HG03196 (cell line): ENCODE data around the gene RAPGEF1.

ENCODE experiments used
- ATAC-seq: cut with Tn5 transposase; IDR thresholded peaks from one replicate; pipeline ENCODE4 v1.9.1; 2021; ENCODE audit not compliant: unreplicated experiment

RAPGEF1 gene

DNA sequence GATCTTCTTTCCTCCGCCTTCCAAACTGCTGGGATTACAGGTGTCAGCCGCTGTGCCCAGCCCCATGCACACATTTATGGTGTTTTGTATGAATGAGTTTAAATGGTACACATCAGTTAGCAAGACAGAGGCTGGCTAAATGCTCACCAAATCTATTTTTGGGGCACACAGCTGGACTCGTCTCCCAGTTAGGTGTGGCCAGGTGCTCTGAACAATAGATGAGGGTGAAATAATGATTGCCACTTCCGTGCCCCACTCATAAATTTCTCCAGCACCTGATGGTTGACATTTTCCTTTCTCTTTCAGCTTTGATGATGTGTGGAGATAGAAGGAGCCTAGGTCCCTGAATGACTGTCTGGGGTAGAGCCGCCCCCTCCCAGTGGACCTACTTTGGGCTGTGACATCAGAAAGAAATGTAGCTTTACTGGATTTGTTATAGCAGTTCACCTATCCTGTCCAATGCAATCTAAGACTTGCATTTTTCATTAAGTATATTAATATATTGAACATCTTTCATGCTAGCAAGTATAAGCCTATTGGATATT lies 8.6 kb upstream of the RAPGEF1 start:
- no peak for ATAC-seq

DNA sequence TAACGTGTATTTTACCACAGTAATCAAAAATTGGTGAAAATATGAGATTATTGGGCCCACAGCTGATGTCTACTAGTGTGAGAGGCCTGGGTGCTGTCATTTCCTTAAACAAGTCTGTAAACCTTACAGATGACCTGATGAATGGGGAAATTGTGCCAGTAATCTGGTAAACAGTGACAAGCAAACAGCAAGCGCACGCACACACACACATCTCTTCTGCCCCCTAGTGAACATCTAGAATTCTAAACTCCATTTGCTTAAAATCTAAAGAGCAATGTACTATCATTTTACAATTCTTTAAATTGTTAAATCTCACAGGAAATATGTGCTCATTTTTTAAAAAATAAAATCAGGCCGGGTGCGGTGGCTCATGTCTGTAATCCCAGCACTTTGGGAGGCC lies 7.5 kb upstream of the RAPGEF1 start:
- no peak for ATAC-seq

DNA sequence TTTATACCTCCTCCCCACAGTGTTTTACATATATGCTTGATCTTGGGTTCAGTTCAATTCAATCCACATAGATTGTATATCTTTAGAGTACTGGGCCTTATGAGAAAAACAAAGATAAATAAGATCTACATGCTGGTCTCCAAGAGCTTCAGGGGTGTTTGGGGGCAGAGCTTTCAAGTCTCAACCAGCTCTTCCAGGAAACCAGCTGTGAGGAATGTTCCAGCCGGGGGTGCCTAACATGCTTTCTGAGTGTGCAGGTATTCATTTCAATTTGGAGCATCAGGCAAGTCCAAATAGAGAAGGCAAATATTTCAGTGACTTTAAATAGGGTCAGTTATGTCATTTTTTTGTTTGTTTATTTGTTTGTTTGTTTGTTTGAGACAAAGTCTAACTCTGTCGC lies 5.7 kb upstream of the RAPGEF1 start:
- no peak for ATAC-seq

DNA sequence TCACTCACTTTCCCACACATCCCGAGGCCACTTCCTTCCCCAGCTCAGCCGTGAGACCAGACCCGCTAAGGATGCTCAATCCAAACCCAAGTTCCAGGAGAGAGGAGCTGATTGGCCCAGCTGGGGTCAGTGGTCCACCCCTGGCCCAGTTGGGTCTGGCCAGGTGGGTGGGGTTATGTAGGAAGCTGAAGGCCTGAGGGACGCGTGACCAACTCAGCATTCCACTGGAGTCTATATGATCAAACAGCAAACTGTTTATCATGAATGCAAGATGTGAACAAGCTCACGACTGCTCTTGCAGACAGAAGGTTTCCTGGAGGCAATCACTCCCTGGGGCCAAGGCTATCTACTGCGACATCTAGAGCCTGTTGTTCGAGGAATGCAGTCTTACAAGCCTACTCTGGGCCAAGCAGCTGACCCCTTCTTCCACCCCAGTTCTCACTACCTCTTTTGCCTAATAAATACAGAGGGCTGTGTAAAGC lies 4.9 kb upstream of the RAPGEF1 start:
- ATAC-seq, result no peak

DNA sequence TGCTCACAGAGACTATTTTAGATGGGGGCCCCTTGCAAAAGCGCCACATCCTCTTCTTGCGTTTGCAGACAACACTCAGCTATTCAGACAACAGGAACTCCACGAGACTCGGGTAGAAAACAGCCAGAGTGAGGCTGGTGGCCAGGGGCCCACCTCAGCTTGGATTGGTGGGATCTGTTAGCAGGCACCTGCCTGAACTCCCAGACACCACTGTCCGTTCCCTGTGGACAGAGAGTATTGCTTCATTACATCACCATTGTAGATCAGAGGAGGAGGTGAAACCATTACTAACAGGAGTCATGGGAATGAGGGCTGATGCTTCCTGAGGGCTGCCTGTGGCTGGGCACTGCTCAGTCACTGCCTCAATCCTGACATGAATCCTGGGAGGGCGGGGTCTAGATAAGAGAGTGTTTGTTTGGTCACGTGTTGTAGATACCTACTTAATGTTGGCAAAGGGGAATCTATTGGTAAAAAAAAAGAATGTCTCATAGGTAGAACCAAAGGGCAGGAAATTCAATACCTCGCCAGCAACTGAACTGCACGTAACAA lies 4.4 kb upstream of the RAPGEF1 start:
- no peak for ATAC-seq

DNA sequence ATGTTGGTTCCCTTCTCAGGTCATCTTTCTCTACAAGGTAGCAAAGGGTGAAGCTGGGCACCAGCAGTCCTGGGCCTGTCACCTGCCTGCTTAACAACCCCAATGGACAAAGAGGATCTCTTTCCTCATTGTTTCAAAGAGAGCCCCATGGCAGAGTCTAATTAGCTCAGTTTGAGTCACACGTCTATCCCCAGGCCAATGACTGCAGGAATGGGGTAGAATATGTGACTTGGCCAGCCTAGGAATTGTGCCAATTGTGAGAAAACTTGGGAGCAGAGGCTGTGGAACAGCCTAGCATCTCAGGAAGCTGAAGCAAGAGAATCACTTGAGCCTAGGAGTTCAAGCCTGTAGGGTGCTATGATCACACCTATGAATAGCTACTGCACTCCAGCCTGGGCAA lies 3.6 kb upstream of the RAPGEF1 start:
- ATAC-seq, result no peak

DNA sequence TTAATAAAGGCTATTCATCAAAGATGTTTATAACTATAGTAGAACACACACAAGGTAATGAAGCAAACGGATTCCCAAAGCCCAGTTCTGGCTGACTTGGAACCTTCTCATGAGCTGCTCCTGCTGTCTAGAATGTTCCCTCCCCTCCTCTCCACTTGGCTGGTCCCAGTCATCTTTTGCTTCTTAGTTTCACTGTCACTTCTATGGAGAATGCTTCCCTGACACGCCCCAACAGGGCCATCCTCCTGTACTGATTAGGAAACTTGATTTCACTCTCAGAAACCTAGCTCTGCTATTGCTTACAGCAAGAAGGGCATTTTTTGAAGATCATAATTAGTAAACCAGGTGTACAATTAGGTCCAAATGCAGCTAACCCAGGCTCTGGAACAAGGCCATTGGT lies 3.2 kb upstream of the RAPGEF1 start:
- no peak for ATAC-seq

DNA sequence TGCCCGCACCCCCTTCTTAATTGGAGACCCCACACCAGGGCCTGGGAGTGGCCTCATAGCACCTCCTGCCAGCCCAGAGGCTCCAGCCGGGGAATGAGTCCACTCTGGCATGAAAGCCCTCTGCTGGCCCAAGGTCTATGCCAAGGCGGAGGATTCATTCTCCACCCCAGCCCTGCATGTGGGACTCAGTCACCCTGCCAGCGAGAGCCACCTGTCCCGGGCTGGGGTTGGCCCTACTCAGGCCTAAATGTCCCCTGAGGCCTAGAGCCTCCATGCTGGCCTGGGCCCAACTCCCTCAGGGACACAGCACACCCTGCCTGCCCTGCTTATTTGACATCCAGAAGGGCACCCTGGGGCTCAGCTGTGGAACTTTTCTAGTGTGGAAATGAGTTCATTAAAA lies 1.0 kb upstream of the RAPGEF1 start:
- ATAC-seq, result no peak

DNA sequence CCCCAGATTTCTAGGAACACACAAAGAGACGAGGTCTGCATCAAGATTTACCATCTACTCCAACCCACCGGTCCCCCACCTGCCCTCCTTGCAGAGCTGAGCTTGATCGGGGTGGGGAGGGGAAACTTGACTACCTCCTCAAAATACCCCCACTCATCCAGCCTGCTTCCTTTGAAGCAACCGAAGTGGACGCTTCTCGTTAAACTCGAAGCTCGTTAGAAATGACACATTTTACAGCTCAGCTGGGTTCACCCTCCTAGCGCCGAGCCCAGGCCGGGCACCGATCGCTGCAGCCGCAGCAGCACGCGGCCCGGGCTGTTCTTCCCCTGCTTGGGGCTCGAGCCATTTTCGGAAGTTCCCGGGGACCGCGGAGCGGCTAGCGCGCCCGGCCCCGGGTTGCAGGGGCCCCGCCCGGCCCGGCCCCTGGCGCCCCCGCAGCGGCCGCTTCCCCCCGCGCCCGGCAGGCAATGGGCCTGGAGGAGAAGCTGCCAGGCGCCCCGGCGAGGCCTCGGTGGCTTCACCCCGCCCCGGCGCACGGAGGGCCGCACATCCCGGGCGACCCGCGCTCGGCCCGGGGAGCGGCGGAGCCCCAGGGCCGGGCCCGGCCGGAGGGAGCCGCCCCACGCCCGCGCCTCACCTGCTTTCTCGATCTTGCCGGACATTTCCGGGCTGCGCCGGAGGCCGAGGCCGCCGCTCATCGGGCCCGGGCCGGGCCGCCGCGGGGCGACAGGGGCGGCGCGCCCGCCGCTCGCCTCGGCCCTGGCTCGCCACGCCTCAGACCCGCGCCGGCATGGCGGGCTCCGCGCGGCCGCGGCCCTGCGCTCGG lies 530 bp downstream of the RAPGEF1 start:
- ATAC-seq, result no peak

DNA sequence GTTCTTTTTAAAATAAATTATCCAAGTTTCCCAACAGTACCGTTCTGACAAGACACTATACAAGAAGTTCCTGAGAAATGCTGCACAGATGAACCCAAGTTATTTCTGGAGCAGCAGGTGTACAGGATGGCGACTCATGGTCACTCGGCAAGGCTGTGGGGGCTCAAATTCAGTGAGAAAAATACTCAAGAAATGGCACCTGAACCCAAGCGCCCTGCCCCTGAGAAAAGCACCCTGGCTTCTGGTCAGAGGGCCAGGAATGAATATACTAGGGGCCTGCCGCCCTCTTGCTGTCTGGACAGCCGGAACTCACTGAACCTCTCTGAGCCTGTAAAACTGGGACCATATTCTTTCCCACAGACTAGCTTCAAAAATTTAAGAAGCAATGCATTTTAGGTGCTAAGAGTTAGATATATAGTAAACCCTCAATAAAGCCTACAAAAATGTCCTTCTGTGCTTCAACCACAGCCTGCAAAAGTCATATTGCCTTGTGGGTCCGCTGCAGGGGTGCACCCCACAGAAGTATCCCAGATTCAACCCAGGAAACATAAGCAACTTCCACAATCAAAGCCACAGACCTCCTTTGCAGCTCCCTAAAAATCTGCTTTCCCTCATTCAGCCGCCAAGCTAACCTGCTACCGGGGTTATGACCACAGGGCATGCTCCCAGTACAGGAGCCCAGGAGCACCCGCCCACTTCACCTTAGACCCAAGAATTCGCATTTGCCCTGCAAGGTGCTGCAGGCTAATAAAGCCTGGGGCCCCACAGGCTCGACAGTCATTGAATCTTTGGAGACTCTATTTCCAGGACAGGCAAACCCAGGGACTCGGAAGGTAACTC lies 1.4 kb downstream of the RAPGEF1 start:
- no peak for ATAC-seq

DNA sequence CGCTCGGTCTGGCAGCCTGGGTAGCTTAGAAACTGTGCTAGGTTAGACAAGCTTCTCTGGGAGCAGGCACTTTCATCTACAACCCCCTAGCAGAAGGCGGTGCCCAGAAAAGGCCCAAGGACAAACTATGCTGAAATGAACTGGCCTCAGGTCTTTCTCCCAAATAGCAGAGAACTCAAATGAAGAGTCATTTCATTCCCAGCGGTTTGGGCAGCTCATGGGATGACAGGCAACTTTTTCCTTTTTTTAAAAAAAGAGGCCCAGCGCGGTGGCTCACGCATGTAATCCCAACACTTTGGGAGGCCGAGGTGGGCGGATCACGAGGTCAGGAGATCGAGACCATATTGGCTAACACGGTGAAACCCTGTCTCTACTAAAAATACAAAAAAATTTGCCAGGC lies 2.5 kb downstream of the RAPGEF1 start:
- ATAC-seq, result no peak

DNA sequence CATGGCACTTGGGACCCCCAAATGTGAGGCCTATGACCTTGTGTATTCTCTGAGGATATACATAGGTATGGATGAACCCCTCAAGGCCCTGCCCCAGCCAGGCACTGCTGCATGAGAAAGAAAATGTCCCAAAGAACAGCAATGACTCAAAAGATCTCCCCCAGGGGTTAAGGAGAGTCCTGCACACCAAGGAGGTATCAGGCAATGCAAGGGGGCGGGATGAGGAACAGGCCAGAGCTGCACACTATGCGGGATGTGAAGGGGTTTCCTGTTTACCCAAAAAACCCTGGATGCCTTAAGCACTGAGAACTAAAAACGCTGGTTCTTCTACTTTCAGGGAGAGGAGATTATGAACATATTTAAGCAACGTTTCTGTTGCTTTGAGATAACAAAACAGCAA lies 3.4 kb downstream of the RAPGEF1 start:
- ATAC-seq, result no peak

DNA sequence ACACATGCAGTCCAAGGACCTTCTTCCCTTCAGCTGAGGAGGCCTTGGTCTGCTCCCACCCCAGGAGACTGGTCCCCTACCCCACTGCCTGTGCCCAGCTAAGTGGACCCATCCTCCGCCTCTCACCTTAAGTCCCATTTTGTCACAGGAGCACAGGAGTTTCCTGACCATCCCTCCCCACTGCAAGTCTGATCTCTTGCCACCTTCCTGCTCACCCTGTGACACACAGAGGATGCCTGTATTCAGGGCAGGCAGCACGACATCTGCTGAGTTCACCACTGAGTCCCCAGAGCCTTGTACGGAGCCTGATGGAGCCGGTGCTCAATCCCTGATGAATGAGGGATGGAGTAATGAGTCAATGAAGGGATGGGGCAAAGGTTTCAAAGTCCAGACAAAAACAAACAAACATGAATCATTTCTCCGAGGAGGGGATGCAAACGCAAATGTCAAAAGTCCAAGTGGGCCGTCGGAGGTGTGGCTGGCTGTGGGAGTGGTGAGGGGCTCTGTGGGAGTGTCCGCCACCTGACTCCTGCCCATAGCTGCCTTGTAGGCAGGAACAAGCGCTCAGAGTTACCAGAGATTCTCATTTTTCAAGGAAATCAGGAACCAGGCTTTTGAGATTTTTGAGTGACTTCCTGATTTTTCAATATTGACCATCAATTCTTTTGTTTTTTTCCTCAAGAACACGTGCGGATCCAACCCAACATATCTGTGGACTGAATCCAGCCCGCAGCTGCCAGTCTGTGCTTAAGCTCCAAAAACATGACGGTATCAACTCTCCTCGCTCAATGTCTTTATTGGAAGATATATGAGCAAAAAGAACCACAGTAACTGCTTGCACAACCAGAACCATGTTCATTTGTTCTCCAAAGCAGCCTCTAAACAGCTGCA lies 4.4 kb downstream of the RAPGEF1 start:
- ATAC-seq, result no peak

DNA sequence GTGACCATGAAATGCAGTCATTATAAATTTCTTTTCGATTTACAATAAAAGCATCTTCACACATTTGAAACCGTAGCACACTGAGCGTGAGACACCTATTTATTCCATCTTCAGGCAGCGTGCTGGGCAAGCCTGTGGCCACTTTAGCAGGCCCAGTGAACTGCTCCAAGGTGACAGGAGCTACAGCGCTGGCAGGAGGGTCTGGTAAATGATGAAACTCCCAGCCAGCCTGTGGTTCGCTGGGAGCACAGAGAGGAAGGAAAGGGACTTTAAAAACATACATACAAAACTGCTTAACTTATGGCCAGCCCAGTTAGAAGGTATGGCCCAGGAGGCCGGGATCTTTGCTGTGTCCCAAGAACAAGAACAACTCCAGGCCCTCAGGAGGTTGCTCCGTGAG lies 5.1 kb downstream of the RAPGEF1 start:
- ATAC-seq, result no peak

DNA sequence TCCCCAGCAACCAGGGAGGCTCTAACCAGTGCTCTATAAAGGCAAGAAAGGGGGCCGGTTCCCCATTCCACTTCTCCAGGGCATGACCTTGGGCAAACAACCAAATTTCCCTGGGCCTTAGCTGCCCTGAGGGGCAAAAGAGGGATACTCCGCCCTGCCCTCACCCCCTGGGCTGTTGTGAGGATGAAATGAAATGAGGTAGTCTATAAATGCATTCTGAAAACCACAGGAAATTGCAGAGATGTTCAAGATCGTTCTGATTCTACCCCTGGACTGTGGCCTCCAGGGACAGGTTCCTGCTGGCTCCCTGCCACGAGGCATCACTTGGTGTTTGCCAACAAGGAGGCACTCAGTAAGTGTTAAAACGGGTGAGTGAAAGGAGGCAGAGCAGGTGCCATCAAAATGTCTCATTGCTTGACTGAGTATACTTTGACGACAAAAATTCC lies 5.7 kb downstream of the RAPGEF1 start:
- ATAC-seq, result no peak

DNA sequence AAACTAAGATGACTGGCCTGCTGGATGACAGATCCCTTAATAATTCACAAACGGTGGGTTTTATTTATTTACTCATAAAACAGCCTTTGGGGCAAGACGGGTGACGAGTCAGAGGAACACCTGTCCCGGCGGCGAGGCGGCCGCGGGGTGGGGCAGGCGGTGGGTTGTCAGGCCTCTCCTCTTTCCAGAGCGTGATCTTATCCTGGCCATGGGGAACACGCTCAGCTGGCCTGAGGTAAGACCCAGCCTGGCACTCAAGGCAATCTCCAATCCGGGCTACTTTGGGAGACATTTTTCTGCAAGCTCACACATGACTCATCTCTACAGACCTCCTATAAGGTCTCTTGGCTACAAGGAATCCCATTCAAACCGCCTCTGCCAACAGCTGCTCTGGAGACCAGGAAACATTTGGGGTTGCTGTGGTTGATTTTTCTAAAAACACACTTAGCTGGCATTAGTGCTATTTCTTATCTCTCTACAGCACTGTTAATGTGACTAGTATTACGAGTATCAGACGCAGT lies 6.3 kb downstream of the RAPGEF1 start:
- ATAC-seq, result no peak

DNA sequence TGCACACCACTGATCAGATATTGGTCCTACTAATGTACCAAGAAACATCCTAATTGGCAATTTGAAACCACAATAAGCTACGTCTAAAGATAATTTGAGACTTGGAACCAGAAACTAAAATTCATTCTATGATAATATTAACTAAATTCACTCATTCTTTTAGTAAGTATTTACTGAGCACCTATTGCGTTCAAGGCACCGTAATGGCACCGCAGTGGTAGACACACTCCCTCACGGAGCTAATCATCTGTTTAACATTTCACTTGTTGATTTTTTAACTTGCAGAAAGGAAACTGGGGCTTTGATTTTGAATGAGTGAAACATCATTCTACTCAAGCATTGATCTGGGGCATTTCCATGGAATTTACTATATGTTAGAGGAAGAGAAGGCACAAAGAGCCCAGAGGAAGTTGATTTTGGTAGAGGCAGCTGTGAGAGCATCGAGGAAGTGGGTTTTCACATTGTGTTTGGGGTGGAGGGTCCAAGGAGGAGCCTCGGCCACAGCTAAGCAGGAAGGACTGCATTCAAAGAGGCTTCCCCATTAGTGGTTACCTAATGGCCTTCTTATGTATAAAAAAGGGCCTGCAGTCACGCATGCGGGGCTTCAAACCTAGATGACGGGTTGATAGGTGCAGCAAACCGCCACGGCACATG lies 7.1 kb downstream of the RAPGEF1 start:
- ATAC-seq, result no peak

DNA sequence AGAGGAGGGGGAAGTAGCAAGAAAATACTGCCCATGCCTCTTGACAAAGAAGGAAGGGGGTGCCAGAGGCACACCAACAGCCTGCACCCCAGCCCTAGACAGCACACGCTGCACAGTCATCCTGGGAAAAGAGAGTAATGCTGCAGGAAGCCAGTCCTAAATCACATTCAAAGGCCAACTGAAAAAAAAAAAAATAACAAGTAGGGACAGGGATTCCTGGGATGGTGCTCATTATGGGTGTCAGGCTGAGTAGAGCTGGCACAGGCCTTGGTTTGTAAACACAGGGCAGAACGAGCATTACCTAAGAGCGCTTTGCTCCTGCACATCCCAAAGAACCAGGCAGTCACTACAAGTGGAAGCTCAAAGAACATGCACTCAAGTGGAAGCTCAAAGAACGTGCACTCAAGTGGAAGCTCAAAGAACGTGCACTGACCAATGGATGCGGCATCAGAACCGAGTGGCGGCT lies 7.8 kb downstream of the RAPGEF1 start:
- no peak for ATAC-seq

DNA sequence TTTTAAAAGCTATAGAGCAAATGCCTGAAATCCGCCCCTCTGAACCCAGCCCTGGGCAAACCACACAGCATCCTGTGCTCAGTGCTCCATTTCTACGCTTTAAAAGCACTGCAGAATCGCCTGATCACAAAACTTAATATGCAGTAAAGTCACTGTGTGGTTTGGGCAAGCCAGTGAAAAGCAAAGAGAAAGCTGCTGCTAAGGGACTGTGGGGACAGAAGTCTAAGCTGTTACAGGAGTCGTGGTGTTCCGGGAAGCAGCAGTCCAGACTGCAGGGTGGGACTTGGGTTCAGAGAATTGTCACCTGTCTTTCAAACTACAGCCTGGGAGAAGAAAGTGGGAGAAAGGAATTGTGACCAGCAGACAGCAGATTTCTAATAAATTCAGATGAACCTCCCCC lies 8.2 kb downstream of the RAPGEF1 start:
- no peak for ATAC-seq

DNA sequence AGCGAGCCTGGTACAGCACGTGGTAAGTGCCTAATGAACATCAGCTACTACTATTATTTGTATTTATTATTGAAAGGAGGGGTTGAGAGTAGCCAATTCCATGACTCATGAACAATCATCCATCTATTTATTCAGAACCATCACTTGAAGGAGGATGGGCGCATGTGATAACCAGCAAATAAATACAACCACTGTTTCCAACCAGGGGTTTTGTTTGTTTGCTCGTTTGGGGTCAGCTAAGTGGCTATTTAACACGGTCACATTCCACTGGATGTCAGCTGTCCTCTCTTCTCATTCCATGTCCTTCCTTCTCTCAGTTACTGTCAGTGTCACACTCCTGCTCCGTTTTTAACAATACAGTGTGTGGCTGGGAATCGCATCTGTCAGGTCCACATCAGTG lies 8.6 kb downstream of the RAPGEF1 start:
- no peak for ATAC-seq
